Measurements from ENCODE around the gene RAB31. TPM values are rescaled to one million over a fixed set of nuclear protein-coding genes. Genes with fewer than 3 reads are reported as not detected.
"Not testable (repeated sequence)": the region's sequence is repeated elsewhere in the genome, so short reads cannot be mapped to it uniquely, and the experiment has no call there.

The RAB31 gene
- total RNA-seq, 4 donors from 2014 or later: 108 to 181 (median 136) TPM

DNA sequence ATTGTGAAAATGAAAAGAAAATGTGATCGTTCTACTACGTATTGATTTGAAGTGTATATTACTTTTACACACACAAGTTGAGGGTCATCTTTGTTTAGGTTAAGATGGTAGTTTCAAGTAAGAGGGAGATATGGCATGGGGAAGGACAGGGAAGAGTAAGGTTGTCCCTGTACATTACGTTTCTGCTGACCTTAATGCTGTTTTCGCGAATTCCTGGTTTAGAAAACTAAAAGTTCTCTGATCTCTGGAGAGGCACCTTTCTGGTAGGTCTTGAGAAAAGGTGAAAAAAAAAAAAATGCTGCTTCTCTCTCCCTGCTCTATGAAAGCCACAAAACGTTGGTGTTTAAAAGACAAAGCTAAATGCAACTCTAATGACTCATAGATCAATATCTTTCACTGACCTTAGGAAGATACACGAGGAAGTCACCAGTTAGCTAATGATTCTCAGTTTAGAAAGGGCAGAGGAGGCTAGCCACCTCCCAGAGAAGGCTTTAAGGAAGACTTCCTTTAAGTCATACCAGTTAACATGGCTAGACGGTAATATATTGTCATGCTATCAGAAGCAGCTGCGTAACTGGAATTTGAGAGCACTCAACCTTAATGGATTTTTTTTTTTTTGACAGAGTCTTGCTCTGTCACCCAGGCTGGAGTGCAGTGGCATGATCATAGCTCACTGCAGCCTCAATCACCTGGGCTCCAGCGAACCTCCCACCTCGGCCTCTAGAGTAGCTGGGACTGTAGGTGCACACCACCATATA lies 190.9 kb downstream of the RAB31 start:
- TF ChIP-seq POLR2A (IDR thresholded peaks at IDR 0.05) (no peak), EP300 (IDR thresholded peaks at IDR 0.05) (no peak)
- TF ChIP-seq, protein P1, sequence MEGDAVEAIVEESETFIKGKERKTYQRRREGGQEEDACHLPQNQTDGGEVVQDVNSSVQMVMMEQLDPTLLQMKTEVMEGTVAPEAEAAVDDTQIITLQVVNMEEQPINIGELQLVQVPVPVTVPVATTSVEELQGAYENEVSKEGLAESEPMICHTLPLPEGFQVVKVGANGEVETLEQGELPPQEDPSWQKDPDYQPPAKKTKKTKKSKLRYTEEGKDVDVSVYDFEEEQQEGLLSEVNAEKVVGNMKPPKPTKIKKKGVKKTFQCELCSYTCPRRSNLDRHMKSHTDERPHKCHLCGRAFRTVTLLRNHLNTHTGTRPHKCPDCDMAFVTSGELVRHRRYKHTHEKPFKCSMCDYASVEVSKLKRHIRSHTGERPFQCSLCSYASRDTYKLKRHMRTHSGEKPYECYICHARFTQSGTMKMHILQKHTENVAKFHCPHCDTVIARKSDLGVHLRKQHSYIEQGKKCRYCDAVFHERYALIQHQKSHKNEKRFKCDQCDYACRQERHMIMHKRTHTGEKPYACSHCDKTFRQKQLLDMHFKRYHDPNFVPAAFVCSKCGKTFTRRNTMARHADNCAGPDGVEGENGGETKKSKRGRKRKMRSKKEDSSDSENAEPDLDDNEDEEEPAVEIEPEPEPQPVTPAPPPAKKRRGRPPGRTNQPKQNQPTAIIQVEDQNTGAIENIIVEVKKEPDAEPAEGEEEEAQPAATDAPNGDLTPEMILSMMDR (IDR thresholded peaks at IDR 0.05): no peak
- WGBS, 2 donors (ENCODE audit: low coverage in 1 of 2): 75 to 77% methylated on average over 8 to 11 of the region's 11 CpGs
- H3K36me3 ChIP-seq: no peaks in the 10 kb centered on the region
- ATAC-seq: no peak
- H3K4me1 ChIP-seq: no peaks in the 10 kb centered on the region
- H3K9me3 ChIP-seq: no peaks in the 10 kb centered on the region
- no peaks in the 10 kb centered on the region for H3K27me3 ChIP-seq
- H3K27ac ChIP-seq: no peak overlapping the region
- no peak overlapping the region for H3K4me3 ChIP-seq

DNA sequence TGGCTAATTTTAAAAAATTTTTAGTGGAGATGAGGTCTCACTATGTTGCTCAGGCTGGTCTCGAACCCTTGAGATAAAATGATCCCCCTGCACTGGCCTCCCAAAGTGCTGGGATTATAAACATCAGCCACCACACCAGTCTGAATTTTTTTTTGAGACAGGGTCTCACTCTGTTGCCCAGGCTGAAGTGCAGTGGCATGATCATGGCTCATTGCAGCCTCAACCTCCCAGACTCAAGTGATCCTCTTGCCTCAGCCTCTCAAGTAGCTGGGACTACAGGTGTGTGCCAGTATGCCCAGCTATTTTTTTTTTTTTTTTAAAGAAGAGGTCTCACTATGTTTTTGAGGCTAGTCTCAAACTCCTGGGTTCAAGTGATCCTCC lies 191.4 kb downstream of the RAB31 start:
- not testable (repeated sequence) for H3K36me3 ChIP-seq, H3K4me3 ChIP-seq, H3K4me1 ChIP-seq, H3K27me3 ChIP-seq, ATAC-seq, H3K9me3 ChIP-seq, H3K27ac ChIP-seq
- 100% methylated on average over 1 of the region's 1 CpG; no CpG with 5 or more reads in 1 of the 2 donors for WGBS, 2 donors (ENCODE audit: low coverage in 1 of 2)

DNA sequence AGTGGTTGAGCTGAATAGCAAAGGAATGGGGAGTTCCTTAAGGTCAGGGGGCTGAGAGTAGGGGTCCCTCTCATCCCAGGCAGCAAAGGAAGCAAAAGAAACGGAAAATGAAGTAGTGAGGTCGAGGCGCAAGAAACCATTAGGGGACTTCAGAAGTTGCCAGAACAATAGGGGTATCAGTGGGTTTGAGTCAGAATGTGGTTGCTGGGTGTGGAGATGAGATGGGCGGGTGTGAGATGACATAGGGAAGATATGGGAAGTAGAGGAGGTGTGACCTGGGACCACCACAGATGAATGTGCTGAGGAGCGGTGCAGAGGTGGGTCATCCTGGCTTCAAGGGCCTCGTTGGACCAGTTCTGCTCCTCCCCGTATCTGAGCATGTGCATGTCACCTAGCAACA lies 192.6 kb downstream of the RAB31 start:
- H3K27ac ChIP-seq: no peak overlapping the region
- H3K27me3 ChIP-seq: no peaks in the 10 kb centered on the region
- ATAC-seq: no peak
- no peaks in the 10 kb centered on the region for H3K36me3 ChIP-seq
- 88 to 92% methylated on average over 5 to 7 of the region's 7 CpGs for WGBS, 2 donors (ENCODE audit: low coverage in 1 of 2)
- TF ChIP-seq POLR2A (IDR thresholded peaks at IDR 0.05): no peak
- no peaks in the 10 kb centered on the region for H3K9me3 ChIP-seq
- no peak overlapping the region for H3K4me3 ChIP-seq
- no peaks in the 10 kb centered on the region for H3K4me1 ChIP-seq

DNA sequence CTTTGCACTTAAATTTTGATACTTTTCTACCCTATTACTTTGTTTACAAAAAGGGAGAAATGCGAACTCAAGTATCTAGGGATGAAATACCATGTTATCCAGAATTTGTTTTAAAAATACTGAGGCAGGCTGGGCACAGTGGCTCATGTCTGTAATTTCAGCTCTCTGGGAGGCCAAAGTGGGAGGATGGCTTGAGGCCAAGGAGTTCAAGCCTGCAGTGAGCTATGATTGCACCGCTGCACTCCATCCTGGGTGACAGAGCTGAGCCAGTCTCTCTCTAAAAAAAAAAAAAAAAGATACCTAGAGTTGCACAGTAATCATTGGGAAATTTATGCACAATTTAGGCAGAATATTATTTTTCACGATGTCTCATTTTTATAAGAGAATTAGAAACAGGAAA lies 193.3 kb downstream of the RAB31 start:
- no peak overlapping the region for H3K27ac ChIP-seq
- no peaks in the 10 kb centered on the region for H3K9me3 ChIP-seq
- no peaks in the 10 kb centered on the region for H3K36me3 ChIP-seq
- WGBS, 2 donors (ENCODE audit: low coverage in 1 of 2): 63 to 91% methylated on average over 3 of the region's 3 CpGs
- H3K27me3 ChIP-seq: no peaks in the 10 kb centered on the region
- no peaks in the 10 kb centered on the region for H3K4me1 ChIP-seq
- ATAC-seq: no peak
- no peak overlapping the region for H3K4me3 ChIP-seq
- TF ChIP-seq, protein P1 (IDR thresholded peaks at IDR 0.05): no peak
- TF ChIP-seq POLR2AphosphoS5 (IDR thresholded peaks at IDR 0.05) (no peak), EP300 (IDR thresholded peaks at IDR 0.05) (no peak), POLR2A (IDR thresholded peaks at IDR 0.05) (no peak)

DNA sequence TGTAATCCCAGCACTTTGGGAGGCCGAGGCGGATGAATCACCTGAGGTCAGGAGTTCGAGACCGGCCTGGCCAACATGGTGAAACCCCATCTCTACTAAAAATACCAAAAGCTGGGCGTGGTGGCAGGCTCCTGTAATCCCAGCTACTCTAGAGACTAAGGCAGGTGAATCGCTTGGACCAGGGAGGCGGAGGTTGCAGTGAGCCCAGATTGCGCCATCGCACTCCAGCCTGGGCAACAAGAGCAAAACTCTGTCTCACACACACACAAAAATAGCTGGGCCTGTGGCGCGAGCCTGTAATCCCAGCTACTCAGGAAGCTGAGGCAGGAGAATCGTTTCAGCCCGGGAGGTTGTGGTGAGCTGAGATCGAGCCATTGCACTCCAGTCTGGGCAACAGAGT lies 194.2 kb downstream of the RAB31 start:
- H3K27ac ChIP-seq, H3K4me3 ChIP-seq, ATAC-seq, H3K27me3 ChIP-seq, H3K4me1 ChIP-seq, H3K36me3 ChIP-seq, H3K9me3 ChIP-seq: not testable (repeated sequence)
- WGBS, 2 donors (ENCODE audit: low coverage in 1 of 2): 91% methylated on average over 13 of the region's 14 CpGs; no CpG with 5 or more reads in 1 of the 2 donors

DNA sequence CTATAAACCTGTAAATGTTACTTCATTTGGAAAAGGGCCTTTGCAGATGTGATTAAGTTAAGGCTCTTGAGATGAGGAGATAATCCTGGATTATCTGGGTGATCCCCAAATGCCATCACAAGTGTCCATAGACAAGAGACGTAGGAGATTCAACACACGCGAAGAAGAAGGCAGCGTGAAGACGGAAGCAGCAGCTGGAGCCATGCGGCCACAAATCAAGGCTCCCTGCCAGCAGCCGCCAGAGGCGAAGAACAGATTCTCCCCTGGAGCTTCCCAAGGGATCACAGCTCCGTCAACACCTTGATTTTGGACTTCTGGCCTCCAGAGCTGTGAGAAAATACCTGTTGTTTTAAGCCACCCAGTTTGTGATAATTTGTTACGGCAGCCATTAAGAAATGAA lies 194.7 kb downstream of the RAB31 start:
- H3K9me3 ChIP-seq: no peaks in the 10 kb centered on the region
- no peak for ATAC-seq
- 50 to 75% methylated on average over 1 to 10 of the region's 10 CpGs for WGBS, 2 donors (ENCODE audit: low coverage in 1 of 2)

More for the DNA sequence above, 194.7 kb downstream of the RAB31 start:
- no peaks in the 10 kb centered on the region for H3K36me3 ChIP-seq
- H3K4me1 ChIP-seq: no peaks in the 10 kb centered on the region
- no peak overlapping the region for H3K27ac ChIP-seq
- H3K4me3 ChIP-seq: no peak overlapping the region
- no peak for TF ChIP-seq POLR2A (IDR thresholded peaks at IDR 0.05)
- TF ChIP-seq EP300 (IDR thresholded peaks at IDR 0.05): no peak
- TF ChIP-seq, protein P1 (IDR thresholded peaks at IDR 0.05): no peak
- TF ChIP-seq POLR2AphosphoS5 (IDR thresholded peaks at IDR 0.05): no peak
- H3K27me3 ChIP-seq: no peaks in the 10 kb centered on the region
